Activated CD4-positive, alpha-beta T cell treated with anti-CD3 and anti-CD28 coated beads for 1 hour (primary cell): ENCODE measurements around the gene SRGAP2B.
"Not testable (repeated sequence)": the region's sequence is repeated elsewhere in the genome, so short reads cannot be mapped to it uniquely, and the experiment has no call there.

ENCODE experiments used
- DNase-seq: peaks from one replicate; pipeline ENCODE4 v3.0.0-alpha.2; 2020

The SRGAP2B gene

DNA sequence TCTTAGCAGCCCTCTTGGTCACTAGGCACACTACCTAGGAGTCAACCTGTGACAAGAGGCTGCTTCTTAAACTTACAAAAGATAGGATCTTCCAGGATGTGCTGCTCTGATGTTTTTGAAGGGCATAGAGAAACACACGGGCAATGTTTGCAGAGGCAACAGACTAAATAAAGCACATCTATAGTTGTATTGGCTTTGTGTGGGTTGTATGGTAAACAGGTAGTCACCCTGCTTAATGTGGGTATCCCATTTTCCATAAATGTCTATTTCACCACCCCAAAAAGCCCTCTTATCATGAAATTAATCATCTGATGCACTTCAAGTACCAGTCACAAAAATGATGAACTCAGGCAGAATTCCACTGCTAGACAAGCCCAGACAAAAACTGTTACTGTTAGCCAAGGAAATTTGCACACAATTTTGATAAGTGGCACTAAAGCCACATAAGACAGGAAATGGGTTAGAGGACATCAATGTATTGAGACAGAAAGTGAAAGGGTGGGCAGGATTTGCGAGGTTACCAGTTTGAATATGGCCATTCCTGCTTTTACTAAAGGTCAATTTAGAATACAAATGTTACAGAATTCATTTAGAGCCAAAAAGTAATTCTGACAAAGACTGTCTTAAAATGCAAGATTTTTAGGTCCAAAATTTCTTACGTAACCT, 205.5 kb downstream of the SRGAP2B start:
- DNase-seq, result not testable (repeated sequence)

DNA sequence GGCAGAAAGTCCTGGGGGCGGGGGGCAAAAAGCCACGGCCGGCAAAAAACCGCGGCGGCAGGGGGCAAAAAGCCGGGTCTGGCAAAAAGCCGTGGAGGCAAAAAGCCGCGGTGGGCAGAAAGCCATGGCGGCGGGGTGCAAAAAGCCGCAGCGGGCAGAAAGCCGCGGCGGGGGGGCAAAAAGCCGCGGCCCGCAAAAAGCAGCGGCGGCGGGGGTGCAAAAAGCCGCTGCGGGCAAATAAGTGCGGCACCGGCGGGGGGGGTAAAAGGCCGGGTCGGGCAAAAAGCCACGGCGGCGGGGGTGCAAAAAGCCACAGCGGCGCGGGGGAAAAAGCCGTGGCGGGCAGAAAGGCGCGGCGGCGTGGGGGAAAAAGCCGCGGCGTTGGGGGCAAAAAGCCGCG, 212.1 kb downstream of the SRGAP2B start:
- not testable (repeated sequence) for DNase-seq

DNA sequence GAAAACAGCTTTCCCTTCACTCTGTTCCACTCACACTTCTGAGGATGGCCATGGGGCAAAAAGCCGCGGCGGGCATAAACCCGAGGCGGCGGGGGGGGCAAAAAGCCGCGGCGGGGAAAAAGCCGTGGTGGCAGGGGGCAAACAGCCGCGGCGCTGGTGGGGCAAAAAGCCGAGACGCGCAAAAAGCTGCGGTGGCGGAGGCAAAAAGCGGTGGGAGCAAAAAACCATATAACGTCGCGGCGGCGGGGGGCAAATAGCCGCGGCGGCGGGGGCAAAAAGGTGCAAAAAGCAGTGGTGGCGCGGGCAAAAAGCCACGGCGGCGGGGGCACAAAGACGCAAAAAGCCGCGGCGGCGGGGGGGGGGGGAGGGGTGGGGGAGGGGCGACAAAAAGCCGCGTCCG, 212.8 kb downstream of the SRGAP2B start:
- not testable (repeated sequence) for DNase-seq

DNA sequence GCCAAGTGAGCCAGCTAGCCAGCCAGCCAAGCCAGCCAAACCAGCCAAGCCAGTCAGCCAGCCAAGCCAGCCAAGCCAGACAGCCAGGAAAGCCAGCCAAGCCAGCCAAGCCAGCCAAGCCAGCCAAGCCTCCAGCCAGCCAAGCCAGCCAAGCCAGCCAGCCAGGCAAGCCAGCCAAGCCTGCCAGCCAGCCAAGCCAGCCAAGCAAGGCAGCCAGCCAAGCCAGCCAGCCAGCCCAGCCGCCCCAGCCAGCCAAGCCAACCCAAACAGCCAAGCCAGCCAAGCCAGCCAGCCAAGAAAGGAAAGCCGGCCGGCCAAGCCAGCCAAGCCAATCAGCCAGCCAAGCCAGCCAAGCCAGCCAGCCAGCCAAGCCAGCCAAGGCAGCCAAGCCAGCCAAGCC, 236.5 kb downstream of the SRGAP2B start:
- not testable (repeated sequence) for DNase-seq
